Measurements from ENCODE around the gene INSYN2B.

DNA sequence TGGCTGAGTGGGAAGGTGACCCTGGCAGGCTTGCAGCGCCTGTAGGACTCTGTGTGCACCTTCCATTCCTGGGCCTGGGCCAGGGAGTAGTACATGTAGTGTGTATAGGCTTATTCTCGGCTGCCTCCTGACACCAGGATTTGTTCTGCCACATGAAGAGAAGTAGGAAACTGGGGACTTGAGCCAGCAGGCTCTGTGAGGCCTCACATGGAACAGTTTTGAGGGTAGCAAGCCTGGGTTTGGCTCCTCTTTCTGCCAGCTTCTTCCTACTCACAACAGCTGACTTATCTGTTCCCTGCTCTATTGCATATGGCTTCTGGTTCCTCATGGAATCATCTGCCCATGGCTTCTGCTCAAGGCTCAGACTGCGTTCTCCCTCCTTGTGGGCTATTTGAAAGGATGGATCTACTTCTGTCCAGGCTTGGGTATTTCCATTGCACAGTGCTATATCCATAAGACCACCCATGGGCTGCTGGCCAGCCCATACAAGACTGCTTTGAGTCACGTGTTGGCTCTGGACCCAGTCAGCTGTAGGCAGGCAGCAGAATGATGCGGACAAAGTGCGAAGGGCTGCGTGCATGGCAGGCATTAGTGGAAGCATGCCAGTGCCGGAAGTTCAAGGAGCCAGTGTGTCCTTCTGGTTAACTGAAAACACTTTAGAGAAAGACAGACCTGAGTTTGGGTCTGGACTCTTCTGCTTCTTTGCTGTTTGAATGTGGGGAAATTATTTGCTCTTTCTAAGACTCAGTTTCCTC, 11.0 kb upstream of the INSYN2B start:
- no peak for TF ChIP-seq CTCF (conservative IDR thresholded peaks at IDR 0.05; ENCODE audit: low read depth, low read length)
- no peak for TF ChIP-seq EZH2phosphoT487 (IDR thresholded peaks at IDR 0.05; ENCODE audit: borderline replicate concordance, low read length)
- no peak for TF ChIP-seq EZH2 (IDR thresholded peaks at IDR 0.05; ENCODE audit: low read length, unreplicated experiment)
